COLO668 (cell line): ENCODE measurements around the gene ACP3.

Experiments
- DNase-seq: peaks from one replicate; lab custom pipeline; 2025; ENCODE audit not compliant: unreplicated experiment; lab: John Stamatoyannopoulos, UW

Gene ACP3

DNA sequence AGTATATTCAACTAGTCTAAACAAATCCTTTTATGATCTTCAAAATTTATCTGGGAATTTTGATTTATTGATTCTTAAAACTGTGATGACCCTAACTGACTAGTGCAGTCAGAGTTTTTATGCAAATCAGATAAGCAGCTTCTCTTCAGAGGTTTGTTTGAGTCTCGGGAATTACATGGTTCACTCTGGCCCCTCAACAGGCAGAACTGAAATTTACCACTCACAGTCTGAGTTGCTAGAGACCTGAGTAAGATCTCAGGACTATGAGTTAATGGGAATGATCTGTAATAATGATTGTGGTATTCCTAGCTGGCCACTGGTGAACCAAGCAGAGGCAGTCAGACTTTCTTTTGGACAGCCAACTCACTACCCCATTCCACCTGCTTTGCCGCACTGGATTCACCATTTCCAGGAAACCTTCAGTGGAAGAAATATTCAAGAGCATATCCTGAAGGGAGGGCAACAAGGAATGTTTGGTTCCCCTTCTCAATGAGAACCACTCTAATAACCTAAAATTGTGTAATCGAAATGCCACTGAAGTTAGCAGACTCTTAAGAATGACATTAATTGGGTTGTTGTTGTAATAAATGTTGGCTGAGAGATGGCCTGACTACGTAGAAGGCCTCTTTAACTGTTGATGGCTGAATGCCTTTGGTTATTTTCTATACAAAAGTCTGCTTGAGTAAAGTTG is 88.5 kb downstream of the ACP3 start:
- no peak for DNase-seq

GRCh38 chr3:132406587-132406986 is 89.4 kb downstream of the ACP3 start:
- DNase-seq, result no peak

GRCh38 chr3:132407025-132407424 is 89.8 kb downstream of the ACP3 start:
- DNase-seq, result no peak
